ENCODE data around the gene RAB3GAP1.
"Not testable (repeated sequence)": the region's sequence is repeated elsewhere in the genome, so short reads cannot be mapped to it uniquely, and the experiment has no call there.

The RAB3GAP1 gene

GRCh38 chr2:135056790-135057189, 4.7 kb downstream of the RAB3GAP1 start:
- no peak for DNase-seq

DNA sequence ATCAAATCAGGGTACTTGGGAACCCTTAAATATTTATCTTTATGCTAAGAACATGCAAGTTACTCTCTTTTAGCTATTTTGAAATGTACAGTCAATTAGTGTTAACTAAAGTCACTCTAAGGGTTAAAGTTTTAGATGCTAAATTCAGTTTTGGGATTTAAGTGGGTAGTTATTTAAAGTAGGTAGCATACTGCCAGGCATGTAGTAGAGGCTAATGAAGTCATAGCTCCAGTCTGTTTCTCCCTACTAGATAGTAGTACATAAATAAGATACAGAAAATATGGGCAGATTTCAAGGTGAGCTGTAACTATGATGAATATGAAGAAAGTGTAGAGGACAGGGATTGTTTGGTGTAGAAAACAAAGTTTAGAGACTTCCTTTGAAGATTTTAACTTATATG, 7.5 kb downstream of the RAB3GAP1 start:
- DNase-seq, result no peak

GRCh38 chr2:135063210-135063609, 11.1 kb downstream of the RAB3GAP1 start:
- no peak for DNase-seq

DNA sequence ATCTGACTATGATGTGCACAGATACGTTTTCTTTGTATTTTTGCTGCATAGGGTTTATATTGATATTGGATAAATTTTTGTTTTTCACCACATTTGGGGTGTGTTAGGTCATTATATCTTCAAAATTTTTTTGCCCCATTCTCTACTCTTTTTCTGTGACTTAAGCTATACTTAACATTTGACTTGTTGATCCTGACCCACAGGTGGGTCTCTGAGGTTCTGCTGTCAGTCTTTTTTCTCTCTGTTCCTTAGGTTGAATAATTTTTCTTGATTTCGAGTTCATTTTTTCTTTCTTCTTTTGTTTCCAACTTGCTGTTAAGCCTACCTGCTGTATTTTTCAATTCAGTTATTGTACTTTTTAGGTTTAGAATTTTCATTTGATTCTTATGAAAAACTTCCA, 12.1 kb downstream of the RAB3GAP1 start:
- no peak for DNase-seq

- no peak for DNase-seq
Measured at GRCh38 chr2:135066710-135067109, 14.6 kb downstream of the RAB3GAP1 start.

DNA sequence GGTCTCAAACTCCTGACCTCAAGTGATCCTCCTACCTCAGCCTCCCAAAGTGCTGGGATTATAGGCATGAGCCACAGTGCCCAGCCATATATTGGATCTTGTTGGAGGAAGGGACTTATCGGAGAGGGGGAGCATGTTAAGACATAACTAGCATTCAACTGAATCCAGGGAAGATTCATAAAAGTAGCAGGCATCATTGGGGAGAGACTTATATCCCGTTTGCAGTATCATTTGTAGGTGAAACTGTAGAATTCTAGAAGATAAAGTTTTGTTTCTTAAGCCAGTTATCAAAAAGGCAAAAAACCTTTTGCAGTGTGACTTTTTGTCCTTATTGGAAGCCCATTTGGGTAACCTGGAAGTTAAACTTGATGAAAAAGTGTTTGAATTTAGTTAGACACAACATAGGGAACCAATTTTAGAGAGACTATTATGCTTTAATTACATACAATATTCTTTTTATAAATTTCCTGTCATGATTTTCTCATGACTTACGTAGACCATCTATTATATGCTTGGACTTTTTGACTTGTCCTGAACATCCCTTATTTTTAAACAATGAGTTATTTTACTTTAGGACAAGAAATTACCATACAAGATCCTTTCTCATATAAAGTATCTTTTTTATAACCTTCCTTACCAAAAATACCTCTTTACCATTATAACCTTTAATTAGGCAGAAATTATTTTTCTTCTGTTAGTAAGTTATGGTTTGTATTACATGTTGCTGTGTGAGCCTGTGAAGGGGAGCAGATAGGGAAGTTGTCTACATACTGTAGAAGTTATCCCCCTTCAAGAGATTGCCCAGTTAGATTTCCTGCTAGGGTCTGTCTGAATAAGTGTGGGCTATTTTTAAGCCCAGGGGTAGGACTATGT, 20.3 kb downstream of the RAB3GAP1 start:
- no peak for DNase-seq

- DNase-seq, result no peak
Measured at GRCh38 chr2:135074216-135074615, 22.1 kb downstream of the RAB3GAP1 start.

DNA sequence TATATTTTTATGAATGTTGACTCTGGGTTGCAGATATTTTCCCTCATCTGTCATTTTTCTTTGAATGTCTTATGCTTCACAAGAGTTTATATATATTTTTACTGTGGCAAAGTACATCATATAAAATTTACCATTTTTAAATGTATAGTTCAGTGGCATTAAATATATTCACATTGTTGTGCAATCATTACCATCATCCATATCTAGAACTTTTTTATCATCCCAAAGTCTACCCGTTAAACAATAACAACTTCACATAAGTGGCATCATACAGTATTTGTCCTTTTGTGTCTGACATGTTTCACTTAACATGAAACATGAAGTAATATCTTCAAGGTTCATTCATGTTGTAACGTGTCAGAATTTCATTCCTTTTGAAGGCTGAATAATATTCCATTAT, 24.5 kb downstream of the RAB3GAP1 start:
- no peak for DNase-seq

GRCh38 chr2:135078417-135078816, 26.3 kb downstream of the RAB3GAP1 start:
- DNase-seq, result no peak

- DNase-seq, result no peak
Measured at GRCh38 chr2:135086222-135086621, 34.1 kb downstream of the RAB3GAP1 start.

GRCh38 chr2:135089597-135089996, 37.5 kb downstream of the RAB3GAP1 start:
- DNase-seq, result not testable (repeated sequence)

DNA sequence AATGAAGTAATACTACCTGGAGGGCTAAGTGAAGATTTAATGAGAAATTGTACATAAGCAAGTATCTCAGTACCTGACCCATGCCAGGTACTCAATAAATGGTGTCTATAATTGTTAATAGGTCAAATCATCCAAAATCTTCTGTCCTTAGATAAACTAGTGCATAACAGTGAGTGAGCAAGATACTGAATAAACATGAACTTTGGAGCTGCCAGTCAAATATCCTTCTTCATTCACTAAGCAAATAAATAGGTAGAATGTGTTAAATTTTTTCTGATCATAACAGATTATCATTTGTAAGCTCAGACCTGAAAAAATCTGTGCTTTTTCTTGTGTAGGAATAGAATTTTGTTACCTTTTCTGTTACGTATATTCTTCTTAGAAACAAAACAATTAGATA, 39.6 kb downstream of the RAB3GAP1 start:
- DNase-seq, result no peak

DNA sequence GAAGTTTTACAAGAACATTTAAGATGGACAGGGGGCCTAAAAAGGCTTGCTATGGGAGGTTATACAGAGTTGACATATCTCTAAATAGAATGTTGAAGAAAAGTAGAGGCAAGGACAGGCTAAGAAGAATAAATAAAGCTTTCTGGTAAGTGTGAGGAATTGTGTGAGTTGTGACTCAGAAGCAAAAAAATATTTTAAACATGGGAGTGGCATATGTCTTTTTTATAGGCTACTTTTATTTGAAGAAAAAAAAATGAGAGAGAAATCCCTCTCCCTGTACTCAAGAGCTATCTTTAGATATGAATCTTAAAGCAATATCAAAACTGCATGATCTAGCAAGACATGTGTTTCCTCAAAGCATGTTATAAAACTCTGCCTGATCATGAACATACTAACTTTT, 41.1 kb downstream of the RAB3GAP1 start:
- DNase-seq, result no peak

DNA sequence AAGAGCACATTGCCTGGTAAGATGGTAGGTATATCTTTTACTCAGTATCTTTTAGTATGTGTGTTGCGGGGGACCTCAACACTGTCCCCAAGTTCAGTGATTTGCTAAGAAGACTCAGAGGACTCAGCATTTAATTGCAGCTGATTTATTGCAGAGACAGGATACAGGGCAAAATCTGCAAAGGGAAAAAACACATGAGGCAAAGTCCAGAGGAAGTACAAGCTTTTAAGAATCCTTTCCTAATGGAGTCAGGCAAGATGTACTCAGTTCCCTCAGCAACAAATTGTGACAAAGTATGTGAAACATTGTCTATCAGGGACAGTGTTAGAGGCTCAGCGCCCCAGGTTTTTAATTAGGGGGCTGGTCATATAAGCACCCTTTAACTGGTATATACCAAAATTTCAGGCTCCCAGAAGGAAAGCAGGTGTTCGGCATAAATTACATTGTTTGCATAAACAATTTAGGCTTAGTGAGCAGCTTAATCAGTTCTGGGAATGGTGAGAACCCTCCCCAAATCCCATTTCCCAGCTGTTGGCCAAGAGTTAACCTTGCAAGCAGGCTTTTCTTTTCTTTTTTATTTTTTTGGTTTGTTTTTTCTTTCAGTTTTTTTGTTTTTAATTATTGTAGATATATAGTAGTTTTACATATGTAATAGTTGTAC, 41.7 kb downstream of the RAB3GAP1 start:
- no peak for DNase-seq

- no peak for DNase-seq
Measured at GRCh38 chr2:135094508-135094907, 42.4 kb downstream of the RAB3GAP1 start.

DNA sequence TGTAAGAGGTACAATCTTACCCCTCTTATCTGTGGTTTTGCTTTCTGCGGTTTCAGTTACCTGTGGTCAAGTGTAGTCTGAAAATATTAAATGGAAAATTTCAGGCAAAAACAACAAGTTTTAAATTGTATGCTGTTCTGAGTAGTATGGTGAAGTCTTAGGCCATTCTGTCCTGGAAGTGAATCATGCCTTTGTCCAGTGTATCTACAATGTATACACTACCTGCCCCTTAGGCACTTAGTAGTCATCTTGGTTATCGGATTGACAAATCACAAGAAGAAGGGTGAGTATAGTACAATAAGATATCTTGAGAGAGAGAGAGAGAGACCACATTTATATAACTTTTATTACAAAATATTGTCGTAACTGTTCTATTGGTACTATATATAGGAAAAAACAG, 43.5 kb downstream of the RAB3GAP1 start:
- DNase-seq, result no peak

DNA sequence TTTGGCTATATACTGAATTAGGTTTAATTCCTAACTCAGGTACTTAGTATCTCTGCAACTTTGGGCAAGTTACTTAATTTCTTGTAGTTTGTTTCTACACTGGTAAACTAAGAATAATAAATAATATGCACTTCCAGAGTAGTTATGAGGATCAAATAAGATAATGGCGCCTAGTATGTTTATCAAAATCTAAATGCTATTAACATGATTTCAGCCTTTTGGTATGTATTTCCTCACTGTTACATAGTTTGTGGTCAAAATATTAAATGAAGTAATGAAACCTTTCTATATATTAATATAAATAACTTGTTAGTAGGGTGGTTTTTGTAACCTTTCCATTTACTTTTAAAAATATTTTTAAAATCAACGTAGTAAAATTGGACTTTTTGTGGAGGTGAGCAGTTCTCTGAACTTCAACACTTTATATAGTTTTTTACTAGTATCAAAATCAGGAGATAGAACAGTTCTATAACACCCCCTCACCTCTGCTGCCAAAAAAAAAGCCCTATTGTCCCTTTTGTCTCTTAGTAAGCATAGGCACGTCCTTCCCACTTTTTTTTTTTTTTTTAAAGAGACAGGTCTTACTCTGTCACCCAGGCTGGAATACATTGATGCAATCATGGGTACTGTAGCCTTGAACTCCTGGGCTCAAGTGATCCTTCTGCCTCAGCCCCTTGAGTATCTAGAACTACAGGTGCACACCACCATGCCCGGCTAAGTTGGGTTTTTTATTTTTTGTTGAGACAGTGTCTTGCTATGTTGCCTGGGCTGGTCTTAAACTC, 44.8 kb downstream of the RAB3GAP1 start:
- DNase-seq, result no peak

DNA sequence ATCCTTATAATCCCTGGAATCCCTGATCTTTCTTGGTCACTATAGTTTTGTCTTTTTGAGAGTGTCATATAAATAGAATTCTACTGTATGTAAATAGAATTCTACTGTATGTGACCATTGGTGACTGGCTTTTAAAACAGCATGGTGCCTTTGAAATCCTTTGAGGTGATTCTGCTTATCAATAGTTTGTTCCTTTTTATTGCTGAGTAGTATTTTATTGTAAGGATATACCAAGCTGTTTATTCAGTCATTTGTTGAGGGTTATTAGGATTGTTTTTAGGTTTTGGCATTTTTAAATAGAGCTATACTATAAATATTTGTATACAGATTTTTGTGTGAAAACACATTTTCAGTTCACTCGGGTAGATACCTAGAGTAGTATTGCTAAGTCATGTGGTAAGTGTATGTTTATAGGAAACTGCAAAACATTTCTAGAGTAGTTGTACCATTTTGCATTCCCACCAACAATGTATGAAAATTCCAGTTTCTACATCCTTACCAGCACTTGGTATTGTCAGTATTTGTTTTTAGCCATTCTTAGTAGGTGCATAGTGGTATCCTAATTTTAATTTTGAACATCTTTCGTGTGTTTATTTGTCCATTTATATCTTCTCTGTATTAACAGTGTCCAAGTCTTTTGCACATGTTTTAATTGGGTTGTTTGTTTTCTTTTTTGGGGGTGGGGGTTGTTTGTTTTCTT, 45.6 kb downstream of the RAB3GAP1 start:
- DNase-seq, result no peak

DNA sequence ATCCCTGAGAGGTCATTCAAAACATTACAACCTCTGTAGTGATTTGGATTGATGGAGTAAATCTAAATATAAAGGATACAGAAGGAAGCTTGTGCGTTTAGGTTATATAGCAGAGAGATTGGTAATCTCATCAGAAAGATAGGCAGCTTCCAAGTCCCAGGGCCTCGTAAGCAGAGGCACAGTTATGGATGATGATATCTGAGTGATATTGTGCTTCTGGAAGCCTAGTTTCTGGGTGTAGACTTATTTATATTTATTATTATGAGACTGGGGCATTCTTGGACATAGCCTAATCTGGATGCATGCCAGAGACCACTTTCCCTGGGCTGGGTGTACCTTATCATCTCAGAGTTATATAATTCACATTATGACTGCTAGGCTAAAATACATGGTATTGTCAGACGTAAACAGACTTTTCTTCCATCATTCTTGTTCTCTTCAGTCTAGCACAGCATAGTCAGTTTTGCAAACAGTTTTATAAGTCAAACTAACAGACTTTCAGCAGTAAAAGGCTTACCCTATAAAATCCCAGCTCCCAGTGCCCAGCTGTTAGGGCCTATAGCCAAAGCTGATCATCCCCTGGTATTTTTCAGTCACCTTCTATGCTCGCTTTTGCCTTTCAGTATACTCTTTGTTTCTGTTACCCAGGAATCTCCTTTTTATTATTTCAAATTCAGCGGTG, 47.9 kb downstream of the RAB3GAP1 start:
- DNase-seq, result no peak

DNA sequence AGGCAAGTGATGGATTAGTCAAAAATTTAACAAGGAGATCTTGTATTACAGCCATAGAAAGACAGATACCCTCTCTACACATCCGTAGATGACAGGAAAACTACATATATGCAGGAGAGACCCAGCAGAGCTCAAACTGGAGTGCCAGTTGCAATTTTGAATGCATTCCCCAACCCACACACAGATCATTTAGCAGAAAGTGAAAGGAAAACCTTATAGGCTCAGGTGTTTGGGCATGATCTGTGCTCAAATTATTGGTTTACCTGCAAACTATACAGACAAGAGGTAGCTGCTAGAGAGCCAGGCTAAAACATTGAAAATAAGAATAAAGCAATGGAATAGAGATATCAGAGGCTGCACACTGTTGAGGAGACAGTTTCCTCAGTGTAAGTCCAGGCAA, 51.8 kb downstream of the RAB3GAP1 start:
- no peak for DNase-seq

GRCh38 chr2:135105513-135106316, 53.6 kb downstream of the RAB3GAP1 start:
- DNase-seq, result not testable (repeated sequence)

GRCh38 chr2:135113322-135113721, 61.2 kb downstream of the RAB3GAP1 start:
- DNase-seq, result no peak

All from 8988T (cell line).